DND-41 (cell line): ENCODE results near the gene NRXN2.

ENCODE experiments used
- ATAC-seq: fragments of 200-7000 bp; cut with Tn5 transposase; 3 replicates; pipeline ENCODE4 v1.9.1; 2021; ENCODE audit warnings: low read depth; ENCODE audit not compliant: insufficient read depth
- DNase-seq: peaks from one replicate; pipeline ENCODE4 v3.0.0-alpha.2; 2020
- H2AFZ ChIP-seq: 2 replicates; pipeline ENCODE4 v1.6.0; 2012; ENCODE audit warnings: low read depth, low read length
- H3K27ac ChIP-seq: 2 replicates; pipeline ENCODE4 v1.5.1; 2012; ENCODE audit warnings: low read length, inconsistent platforms
- H3K27me3 ChIP-seq: fragments of 200-600 bp; sonication (generic); 2 replicates; pipeline ENCODE4 v1.6.0; 2012; ENCODE audit warnings: low read length, mild to moderate bottlenecking, inconsistent platforms; ENCODE audit not compliant: insufficient read depth, poor library complexity
- H3K36me3 ChIP-seq: 2 replicates; pipeline ENCODE4 v1.5.1; 2012; ENCODE audit warnings: low read length, inconsistent platforms; ENCODE audit not compliant: insufficient read depth
- H3K4me1 ChIP-seq: 2 replicates; pipeline ENCODE4 v1.5.1; 2012; ENCODE audit warnings: mild to moderate bottlenecking, low read length; ENCODE audit not compliant: insufficient read depth
- H3K4me2 ChIP-seq: 2 replicates; pipeline ENCODE4 v1.6.0; 2012; ENCODE audit warnings: mild to moderate bottlenecking, moderate library complexity, low read length, inconsistent platforms; ENCODE audit not compliant: insufficient read depth
- H3K4me3 ChIP-seq, 2 experiments: fragments of 200-600 bp in 1 of 2; shearing (Covaris generic) in 1 of 2; 2 replicates each; pipeline ENCODE4 v1.5.1; 2012 to 2016; ENCODE audit warnings: inconsistent platforms in 2 of 2, low read length in 2 of 2, mild to moderate bottlenecking in 2 of 2, low read depth in 1 of 2, moderate library complexity in 1 of 2
- H3K79me2 ChIP-seq: 2 replicates; pipeline ENCODE4 v1.6.0; 2012; ENCODE audit warnings: low read length, inconsistent platforms; ENCODE audit not compliant: insufficient read depth
- H3K9ac ChIP-seq: 2 replicates; pipeline ENCODE4 v1.6.0; 2012; ENCODE audit warnings: low read depth, mild to moderate bottlenecking, inconsistent platforms, low read length, moderate library complexity
- H3K9me3 ChIP-seq: 2 replicates; pipeline ENCODE4 v1.5.1; 2012; ENCODE audit warnings: low read length, moderate library complexity, mild to moderate bottlenecking, inconsistent platforms; ENCODE audit not compliant: insufficient read depth, severe bottlenecking
- H4K20me1 ChIP-seq: 2 replicates; pipeline ENCODE4 v1.6.0; 2012; ENCODE audit warnings: low read length; ENCODE audit not compliant: insufficient read depth
- CTCF ChIP-seq: IDR thresholded peaks from 2 replicates; pipeline ENCODE4 v1.5.1; 2012; ENCODE audit warnings: borderline replicate concordance, low read length, moderate library complexity, mild to moderate bottlenecking; ENCODE audit not compliant: poor library complexity, severe bottlenecking; ENCODE audit errors: extremely low read depth
- EZH2 ChIP-seq: IDR thresholded peaks from 3 replicates; pipeline ENCODE4 v1.6.1; 2012; ENCODE audit warnings: borderline replicate concordance, low read depth, mild to moderate bottlenecking, moderate library complexity, low read length, inconsistent platforms; ENCODE audit not compliant: severe bottlenecking

The NRXN2 gene

GRCh38 chr11:64643920-64644646 lies 78.9 kb downstream of the NRXN2 start:
- no peak overlapping the region for H3K4me3 ChIP-seq
- H3K27ac ChIP-seq = no peak overlapping the region
- ATAC-seq = peak; percentile 45; the same call in 1 of the 3 replicates
- no peak overlapping the region for H3K9ac ChIP-seq
- no peak for TF ChIP-seq CTCF
- no peak for TF ChIP-seq EZH2
- H3K27me3 ChIP-seq = peaks cover 61% of the 10 kb centered on the region
- H3K4me2 ChIP-seq = no peak overlapping the region
- H3K36me3 ChIP-seq = no peaks in the 10 kb centered on the region
- no peaks in the 10 kb centered on the region for H3K4me1 ChIP-seq
- DNase-seq = no peak
- peaks cover 16% of the 10 kb centered on the region for H4K20me1 ChIP-seq
- no peak overlapping the region for H2AFZ ChIP-seq
- H3K79me2 ChIP-seq = no peaks in the 10 kb centered on the region
- no peaks in the 10 kb centered on the region for H3K9me3 ChIP-seq

- DNase-seq = no peak
- H3K27ac ChIP-seq = no peak overlapping the region
- no peaks in the 10 kb centered on the region for H3K36me3 ChIP-seq
- no peak overlapping the region for H3K4me3 ChIP-seq
- H3K9ac ChIP-seq = no peak overlapping the region
- 0 out of 3 replicates have a peak, but pooled peaks have one; percentile 18 for ATAC-seq
- no peak overlapping the region for H3K4me2 ChIP-seq
- H3K79me2 ChIP-seq = no peaks in the 10 kb centered on the region
- H3K9me3 ChIP-seq = no peaks in the 10 kb centered on the region
- H3K27me3 ChIP-seq = peaks cover 61% of the 10 kb centered on the region
- H3K4me1 ChIP-seq = no peaks in the 10 kb centered on the region
- H2AFZ ChIP-seq = no peak overlapping the region
- TF ChIP-seq CTCF (no peak), EZH2 (no peak)
- peaks cover 13% of the 10 kb centered on the region for H4K20me1 ChIP-seq
Observed at GRCh38 chr11:64643256-64643881, 79.6 kb downstream of the NRXN2 start.

- ATAC-seq = no peak
- Histone ChIP-seq H3K4me1 (no peaks in the 10 kb centered on the region), H3K4me3 (no peak overlapping the region), H4K20me1 (peaks cover 13% of the 10 kb centered on the region), H3K4me2 (no peak overlapping the region), H3K27ac (no peak overlapping the region), H3K27me3 (peaks cover 57% of the 10 kb centered on the region), H2AFZ (no peak overlapping the region), H3K9ac (no peak overlapping the region), H3K79me2 (no peaks in the 10 kb centered on the region), H3K36me3 (no peaks in the 10 kb centered on the region), H3K9me3 (no peaks in the 10 kb centered on the region)
- TF ChIP-seq CTCF = no peak
- no peak for DNase-seq
Observed at GRCh38 chr11:64642871-64643255, 80.1 kb downstream of the NRXN2 start.

GRCh38 chr11:64642418-64642735 lies 80.6 kb downstream of the NRXN2 start:
- Histone ChIP-seq H4K20me1 (peaks cover 11% of the 10 kb centered on the region), H3K4me2 (no peak overlapping the region), H3K4me3 (no peak overlapping the region), H3K79me2 (no peaks in the 10 kb centered on the region), H3K9ac (no peak overlapping the region), H3K27me3 (peaks cover 56% of the 10 kb centered on the region), H2AFZ (no peak overlapping the region), H3K9me3 (no peaks in the 10 kb centered on the region), H3K4me1 (no peaks in the 10 kb centered on the region), H3K36me3 (no peaks in the 10 kb centered on the region), H3K27ac (no peak overlapping the region)
- TF ChIP-seq EZH2 (peak; percentile 2), CTCF (no peak)
- DNase-seq (no peak), ATAC-seq (no peak)
